ENCODE data around the gene HPS5. TPM values are rescaled to one million over a fixed set of nuclear protein-coding genes. Genes with fewer than 3 reads are reported as not detected.
"Not testable (repeated sequence)": the region's sequence is repeated elsewhere in the genome, so short reads cannot be mapped to it uniquely, and the experiment has no call there.

Gene HPS5
- total RNA-seq, 1 experiment from 2014 or later, result 25.9 TPM

DNA sequence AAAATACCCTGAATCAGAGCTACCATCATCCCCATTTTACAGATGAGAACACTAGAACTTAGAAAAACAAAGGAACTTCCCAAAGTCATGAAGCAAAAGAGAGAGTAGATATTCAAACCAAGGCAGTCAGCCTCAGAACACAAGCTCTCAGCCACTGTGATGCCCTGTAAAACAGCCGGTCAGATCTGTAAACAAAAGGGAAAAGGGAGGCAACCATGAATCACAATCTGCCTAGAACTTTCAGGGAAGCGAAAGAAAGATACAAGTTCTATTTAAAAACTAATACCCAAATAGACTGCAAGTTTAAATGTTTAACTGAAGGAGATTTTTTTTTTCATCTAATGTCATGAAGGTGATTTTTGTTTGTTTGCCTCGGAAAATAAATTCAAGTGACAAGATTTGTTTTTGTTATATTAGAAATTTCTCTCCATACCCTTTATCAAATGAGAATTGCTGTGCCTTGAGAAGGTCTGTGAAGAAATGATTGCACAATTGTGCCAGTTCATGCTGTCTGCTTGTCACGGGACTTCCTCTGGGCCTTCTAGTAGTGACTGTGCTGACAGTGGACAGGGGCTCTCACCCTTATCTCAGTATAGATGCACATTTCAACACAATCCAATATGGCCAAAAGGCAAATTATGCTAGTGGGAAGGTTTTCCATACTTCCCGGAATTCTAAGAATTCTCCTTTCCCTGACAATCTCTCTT is 44.2 kb downstream of the HPS5 start:
- no peak for DNase-seq (ENCODE audit: extremely low read depth, low read depth)

DNA sequence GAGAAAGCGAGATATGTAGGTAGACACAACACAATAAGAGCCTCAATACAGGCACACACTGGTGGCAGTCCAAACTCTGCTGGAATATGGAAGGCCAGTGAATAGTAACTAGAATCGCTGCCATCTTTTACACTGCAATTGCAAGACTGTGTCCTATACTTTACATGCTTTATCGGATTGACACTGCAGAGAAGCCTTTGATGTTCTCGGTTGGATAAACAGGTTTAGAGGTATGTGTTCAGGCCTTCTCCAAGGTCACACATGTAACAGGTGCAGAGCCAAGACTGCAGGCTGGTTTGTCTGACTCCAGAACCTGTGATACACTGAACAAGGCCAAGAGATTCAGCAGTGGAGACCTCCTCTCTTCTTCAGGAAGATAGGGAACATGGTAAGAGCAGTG is 50.7 kb downstream of the HPS5 start:
- no peak for DNase-seq (ENCODE audit: extremely low read depth, low read depth)

DNA sequence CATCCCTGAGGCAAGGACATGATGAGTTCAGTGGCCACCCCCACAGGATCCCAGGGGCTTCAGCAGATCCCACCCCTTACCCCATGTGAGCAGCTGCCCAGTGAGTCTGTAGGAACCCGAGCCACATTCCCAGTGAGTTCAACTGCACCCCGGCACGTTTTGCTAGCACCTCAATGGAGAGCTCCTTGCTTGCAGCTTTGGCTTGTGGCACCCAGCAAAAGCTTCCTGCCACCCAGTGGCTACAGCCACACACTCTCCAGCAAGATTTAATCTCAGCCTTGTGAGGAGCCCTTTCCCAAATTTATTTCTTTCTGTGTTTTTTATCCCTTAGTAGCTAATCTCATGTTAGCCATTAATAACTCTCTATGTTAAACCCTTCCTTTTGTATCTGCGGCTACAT is 51.8 kb downstream of the HPS5 start:
- DNase-seq (ENCODE audit: extremely low read depth, low read depth), result no peak

DNA sequence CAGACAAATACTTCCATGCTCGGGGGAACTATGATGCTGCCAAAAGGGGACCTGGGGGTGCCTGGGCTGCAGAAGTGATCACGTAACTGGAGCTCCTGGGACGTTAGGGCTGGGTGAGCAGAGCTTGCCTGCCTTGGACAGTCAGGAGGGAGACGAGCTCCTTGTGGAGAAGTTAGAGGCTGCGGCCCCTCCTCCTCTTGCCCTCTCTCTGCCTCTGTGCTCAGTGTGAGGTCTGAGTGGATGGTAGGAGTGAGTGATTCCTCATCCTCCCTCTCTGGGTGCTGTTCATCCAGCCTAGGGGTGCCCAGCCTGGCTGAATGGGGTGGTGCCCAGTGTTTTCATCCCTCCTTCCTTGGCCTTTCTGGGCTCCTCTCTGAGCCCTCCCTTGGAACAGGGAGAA is 52.7 kb downstream of the HPS5 start:
- DNase-seq (ENCODE audit: extremely low read depth, low read depth), result not testable (repeated sequence)

DNA sequence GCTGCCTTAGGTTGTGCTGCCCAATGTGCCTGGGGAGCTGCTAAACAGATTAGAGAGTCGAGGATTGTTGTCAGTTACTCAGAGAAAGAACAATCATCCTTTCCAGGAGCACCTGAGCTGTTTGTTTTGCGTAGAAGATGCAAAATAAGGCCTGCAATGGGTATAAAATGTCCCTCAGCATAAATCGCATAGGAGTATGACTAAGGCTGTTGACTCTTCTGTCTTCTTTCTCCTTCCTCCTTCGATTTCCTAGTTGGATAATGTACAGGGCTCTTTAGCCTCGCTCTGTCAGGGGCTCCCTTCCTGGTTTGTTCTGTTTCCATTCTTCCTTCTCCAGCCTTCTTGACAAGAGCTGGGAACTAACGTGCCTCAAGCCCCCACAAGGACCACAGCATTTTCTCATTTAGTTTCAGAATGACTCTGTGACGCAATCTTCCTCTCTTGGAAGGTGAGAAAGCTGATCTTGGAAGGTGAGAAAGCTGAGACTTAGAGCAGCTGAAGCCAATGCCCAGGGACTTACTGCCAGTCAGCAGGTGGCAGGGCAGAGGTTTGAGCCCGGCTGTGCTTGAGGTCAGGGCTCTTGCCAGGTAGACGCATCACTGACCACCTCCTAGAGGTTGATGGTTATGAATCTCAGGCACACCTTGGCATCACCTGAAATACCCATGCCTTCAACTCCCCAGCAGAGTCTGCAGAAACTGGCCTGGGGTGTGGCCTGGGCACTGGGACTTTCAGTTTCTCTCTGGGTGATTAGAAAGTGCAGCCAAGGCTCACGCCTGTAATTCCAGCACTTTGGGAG is 54.4 kb downstream of the HPS5 start:
- not testable (repeated sequence) for DNase-seq (ENCODE audit: extremely low read depth, low read depth)

DNA sequence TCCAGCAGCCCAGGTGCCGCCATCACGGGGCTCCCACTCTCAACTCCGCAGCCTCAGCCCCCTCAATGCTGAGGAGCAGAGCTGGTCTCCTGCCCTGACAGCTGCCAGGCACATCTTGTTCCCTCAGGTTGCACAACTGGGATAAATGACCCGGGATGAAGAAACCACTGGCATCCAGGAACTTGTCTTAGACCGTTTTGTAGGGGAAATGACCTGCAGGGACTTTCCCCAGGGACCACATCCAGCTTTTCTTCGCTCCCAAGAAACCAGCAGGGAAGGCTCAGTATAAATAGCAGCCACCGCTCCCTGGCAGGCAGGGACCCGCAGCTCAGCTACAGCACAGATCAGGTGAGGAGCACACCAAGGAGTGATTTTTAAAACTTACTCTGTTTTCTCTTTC is 56.0 kb downstream of the HPS5 start, which contains the start of gene SAA1:
TSS of gene SAA1 (plus strand) at position 316 of the 400 bp plus-strand sequence. CDS start 624 bp downstream, outside the sequence.
- DNase-seq (ENCODE audit: extremely low read depth, low read depth), result no peak

DNA sequence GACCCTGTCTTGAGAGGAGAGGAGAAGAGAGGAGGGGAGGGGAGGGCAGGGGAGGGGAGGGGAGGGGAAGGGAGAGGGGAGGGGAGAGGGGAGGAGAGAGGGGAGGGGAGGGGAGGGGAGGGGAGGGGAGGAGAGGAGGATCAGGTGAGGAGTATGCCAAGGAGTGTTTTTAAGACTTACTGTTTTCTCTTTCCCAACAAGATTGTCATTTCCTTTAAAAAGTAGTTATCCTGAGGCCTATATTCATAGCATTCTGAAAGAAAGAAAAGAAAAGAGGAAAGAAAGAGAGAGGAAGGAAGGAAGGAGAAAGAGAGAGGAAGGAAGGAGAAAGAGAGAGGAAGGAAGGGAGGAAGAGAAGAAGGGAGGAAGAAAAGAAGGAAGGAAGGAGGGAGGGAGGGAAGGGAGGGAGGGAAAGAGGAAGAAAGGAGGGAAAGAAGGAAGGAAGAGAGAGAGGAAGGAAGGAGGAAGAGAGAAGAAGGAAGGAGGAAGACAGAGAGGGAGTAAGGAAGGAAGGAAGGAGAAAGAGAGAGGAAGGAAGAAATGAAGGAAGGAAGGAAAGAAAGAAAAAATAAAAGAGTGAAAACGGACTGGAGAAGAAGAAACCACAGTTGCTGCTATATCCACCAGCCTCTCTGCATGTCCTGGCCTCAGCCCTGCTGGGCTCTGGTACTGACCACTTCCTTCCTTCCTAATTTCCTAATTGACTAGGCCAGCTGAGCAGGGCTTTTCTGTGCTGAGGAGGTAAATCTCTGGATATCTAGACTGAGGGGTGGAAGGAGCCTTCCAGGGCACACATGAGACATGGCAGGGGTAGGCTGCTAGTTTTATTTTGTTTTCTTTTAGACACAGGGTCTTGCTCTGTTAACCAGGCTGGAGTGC is 57.0 kb downstream of the HPS5 start:
- DNase-seq (ENCODE audit: extremely low read depth, low read depth), result no peak

DNA sequence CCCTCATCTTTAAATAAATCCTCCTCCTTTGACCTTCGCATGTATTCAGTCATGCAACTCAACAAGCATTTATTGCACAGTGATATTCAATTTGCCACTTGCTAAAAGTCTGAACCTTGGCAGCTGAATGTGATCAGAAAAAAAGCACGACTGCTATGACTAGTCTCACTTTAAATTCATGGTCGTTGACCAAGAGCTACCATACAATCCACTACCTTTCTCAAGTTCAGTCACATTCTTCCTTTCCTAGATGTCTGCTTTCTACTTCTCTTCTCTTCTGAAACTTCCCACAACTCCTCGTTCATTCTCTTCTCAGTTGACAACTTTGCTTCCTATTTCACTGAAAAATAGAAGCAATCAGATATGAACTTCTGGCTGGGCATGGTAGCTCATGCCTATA is 57.9 kb downstream of the HPS5 start:
- DNase-seq (ENCODE audit: extremely low read depth, low read depth), result no peak

DNA sequence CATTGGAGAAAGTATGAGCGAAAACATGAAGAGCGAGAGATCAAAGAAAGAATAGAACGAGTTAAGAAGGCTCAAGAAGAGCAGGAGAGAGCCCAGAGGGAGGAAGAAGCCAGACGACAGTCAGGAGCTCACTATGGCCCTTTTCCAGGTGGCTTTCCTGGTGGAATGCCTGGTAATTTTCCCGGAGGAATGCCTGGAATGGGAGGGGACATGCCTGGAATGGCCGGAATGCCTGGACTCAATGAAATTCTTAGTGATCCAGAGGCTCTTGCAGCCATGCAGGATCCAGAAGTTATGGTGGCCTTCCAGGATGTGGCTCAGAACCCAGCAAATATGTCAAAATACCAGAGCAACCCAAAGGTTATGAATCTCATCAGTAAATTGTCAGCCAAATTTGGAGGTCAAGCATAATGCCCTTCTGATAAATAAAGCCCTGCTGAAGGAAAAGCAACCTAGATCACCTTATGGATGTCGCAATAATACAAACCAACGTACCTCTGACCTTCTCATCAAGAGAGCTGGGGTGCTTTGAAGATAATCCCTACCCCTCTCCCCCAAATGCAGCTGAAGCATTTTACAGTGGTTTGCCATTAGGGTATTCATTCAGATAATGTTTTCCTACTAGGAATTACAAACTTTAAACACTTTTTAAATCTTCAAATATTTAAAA is 59.1 kb downstream of the HPS5 start:
- DNase-seq (ENCODE audit: extremely low read depth, low read depth), result not testable (repeated sequence)

DNA sequence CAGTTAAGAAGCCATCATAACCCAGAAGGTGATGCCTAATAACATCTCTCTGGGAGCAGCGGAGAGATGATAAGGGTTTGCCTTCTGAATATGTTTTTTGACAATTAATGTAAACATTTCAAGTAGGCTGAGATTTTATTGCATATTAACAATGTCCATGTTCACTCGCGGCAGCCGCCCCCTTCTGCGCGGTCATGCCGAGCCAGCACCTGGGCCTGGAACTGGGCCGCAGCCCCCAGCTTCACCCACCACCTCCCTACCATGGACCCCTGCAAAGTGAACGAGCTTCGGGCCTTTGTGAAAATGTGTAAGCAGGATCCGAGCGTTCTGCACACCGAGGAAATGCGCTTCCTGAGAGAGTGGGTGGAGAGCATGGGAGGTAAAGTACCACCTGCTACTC is 60.2 kb downstream of the HPS5 start:
- no peak for DNase-seq (ENCODE audit: extremely low read depth, low read depth)

DNA sequence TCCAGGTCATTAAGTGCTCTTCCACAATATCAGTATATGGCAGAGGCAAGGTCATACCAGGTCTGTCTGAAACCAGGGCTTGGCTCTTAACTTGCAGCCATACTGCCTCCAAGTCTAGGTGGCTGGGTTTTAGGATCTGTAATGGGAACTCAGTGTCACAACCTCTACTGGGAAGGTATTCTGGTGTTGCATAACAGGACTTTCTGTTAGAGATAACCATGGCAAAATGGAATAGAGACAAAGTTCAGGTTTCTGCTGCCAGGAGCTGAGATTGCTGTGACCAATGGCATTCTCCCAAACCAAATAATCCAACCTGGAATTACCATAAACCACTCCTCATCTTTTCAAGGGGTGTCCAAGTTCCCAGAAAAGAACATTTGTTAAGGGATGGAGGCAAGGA is 62.7 kb downstream of the HPS5 start:
- no peak for DNase-seq (ENCODE audit: extremely low read depth, low read depth)

DNA sequence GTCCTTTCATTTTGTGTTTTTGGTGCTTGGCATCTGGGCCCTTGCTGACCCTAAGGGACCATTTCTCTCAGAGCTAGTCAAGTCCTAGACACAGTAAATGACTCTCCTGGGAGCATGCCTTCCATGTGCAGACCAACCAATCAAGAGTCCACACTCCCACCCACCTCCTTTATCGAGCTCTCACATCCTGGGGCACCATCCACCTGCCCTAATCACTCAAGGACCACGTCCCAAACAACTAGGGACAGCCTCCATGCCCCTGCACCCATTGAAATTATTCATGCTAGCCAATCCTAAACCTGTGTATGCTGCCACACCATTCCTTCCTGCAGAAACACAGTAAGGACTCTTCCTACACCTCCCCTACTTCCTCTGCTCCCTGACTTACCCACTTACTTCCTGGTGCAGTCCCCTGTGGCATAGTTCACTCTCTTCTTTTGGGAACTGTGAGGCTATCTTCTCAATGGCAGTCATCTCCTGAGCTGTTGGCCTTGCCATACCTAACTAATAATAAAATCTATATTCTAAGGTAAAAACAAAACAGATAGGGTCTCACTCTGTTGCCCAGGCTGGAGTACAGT is 67.1 kb downstream of the HPS5 start:
- no peak for DNase-seq (ENCODE audit: extremely low read depth, low read depth)

DNA sequence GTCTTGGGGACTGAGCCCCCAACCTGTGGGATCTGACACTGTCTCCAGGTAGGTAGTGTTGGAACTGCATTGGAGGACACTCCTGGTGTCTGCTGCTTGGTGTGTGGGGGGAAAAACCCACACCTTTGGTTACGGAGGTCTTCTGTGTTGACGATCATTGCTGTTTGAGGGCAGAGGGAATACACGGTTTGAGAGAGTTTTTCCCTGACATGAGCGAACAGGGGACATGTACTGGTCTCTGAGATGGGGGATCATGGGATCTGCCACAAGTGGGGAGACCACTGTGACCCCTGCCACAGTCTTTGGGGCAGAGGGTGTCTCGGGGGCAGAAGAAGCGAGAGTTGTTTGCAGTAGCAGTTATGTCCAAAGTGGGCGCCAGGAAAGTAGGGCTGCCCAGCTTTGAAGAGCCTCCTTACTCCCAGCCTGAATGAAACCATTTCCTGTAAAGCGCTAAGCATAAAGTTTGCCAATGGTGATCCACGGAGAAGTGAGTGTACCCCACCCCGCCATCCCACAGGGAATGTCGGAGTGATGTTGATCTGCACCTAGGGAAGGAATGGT is 68.1 kb downstream of the HPS5 start:
- no peak for DNase-seq (ENCODE audit: extremely low read depth, low read depth)

DNA sequence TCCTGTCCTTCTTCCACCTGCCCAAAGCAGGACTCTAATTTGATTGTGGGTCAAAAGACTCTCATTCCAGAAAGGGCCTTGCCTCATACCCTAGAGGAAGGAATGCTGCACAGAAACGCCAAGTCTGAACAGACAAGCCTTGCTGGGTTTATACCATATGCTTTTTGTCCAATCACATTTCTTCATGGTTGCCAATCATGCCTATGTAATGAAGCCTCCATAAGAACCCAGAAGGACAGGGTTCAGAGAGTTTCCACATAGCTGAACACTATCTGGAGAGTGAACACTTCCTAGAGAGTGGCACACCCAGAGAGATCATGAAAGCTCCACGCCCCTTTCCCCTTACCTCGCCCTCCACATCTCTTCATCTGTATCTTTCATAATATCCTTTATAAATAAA is 68.7 kb downstream of the HPS5 start:
- DNase-seq (ENCODE audit: extremely low read depth, low read depth), result no peak

DNA sequence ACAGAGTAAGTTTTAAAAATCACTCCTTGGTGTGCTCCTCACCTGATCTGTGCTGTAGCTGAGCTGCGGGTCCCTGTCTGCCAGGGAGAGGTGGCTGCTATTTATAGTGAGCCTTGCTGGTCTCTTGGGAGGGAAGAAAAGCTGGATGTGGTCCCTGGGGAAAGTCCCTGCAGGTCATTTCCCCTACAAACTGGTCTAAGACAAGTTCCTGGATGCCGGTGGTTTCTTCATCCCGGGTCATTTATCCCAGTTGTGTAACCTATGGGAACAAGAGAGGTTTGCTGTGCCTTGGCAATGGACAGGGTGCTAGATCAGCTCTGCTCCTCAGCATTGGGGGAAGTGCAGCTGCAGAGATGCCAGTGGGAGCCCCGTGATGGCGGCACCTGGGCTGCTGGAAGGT is 73.4 kb downstream of the HPS5 start, which contains the start of gene SAA2:
TSS of gene SAA2 (minus strand) at position 108 of the 400 bp plus-strand sequence. CDS start 657 bp downstream, outside the sequence.
- DNase-seq (ENCODE audit: extremely low read depth, low read depth), result no peak

DNA sequence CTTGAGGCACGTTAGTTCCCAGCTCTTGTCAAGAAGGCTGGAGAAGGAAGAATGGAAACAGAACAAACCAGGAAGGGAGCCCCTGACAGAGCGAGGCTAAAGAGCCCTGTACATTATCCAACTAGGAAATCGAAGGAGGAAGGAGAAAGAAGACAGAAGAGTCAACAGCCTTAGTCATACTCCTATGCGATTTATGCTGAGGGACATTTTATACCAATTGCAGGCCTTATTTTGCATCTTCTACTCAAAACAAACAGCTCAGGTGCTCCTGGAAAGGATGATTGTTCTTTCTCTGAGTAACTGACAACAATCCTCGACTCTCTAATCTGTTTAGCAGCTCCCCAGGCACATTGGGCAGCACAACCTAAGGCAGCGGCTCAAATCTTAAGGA is 74.8 kb downstream of the HPS5 start:
- not testable (repeated sequence) for DNase-seq (ENCODE audit: extremely low read depth, low read depth)

DNA sequence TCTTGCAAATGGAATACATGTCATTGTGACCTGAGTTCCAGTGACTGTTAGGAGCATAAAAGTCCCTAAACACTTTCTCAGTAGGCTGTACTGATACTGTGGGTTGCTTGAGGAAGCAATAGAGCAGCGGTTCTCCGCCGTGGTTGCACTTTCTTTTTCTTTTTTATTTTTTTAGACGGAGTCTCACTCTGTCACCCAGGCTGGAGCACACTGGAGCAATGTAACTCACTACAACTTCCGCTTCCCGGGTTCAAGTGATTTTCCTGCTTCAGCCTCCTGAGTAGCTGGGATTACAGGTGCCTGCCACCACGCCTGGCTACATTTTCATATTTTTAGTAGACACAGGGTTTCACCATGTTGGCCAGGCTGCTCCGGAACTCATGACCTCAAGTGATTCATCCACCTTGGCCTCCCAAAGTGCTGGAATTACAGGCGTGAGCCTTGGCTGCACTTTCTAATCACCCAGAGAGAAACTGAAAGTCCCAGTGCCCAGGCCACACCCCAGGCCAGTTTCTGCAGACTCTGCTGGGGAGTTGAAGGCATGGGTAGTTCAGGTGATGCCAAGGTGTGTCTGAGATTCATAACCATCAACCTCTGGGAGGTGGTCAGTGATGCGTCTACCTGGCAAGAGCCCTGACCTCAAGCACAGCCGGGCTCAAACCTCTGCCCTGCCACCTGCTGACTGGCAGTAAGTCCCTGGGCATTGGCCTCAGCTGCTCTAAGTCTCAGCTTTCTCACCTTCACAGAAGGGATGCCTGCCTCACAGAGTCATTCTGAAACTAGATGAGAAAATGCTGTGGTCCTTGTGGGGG is 75.4 kb downstream of the HPS5 start:
- not testable (repeated sequence) for DNase-seq (ENCODE audit: extremely low read depth, low read depth)

DNA sequence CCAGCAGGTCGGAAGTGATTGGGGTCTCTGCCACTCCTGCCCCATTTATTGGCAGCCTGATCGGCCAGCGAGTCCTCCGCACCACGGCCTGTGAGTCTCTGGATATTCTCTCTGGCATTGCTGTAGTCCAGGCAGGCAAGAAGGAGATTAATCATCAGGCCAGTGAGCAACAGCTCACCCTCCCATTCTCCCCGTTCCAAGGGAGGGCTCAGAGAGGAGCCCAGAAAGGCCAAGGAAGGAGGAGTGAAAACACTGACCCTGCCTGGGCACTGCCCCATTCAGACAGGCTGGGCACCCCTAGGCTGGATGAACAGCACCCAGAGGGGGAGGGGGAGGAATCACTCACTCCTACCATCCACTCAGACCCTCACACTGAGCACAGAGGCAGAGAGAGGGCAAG is 76.5 kb downstream of the HPS5 start:
- DNase-seq (ENCODE audit: extremely low read depth, low read depth), result no peak

All from NCI-H460 (cell line).